NB4 (cell line): Measurements from ENCODE around the gene CLNK.

Experiments used
- DNase-seq: peaks from one replicate; pipeline ENCODE4 v3.0.0; 2010; ENCODE audit warnings: low read depth
- H3K4me3 ChIP-seq: one replicate; pipeline ENCODE4 v1.5.1; 2011; ENCODE audit warnings: mild to moderate bottlenecking, low read depth, low read length, moderate library complexity
- CTCF ChIP-seq: IDR thresholded peaks from one replicate; pipeline ENCODE4 v1.5.1; 2012; ENCODE audit warnings: low read depth, low read length
- MAX ChIP-seq: IDR thresholded peaks from 2 replicates; pipeline ENCODE4 v1.6.1; 2011; ENCODE audit warnings: low read depth, low read length
- MYC ChIP-seq: IDR thresholded peaks from 2 replicates; pipeline ENCODE4 v1.6.1; 2011; ENCODE audit warnings: low read depth, low read length
- POLR2A ChIP-seq: IDR thresholded peaks from 2 replicates; pipeline ENCODE4 v1.6.1; 2011; ENCODE audit warnings: mild to moderate bottlenecking; ENCODE audit not compliant: insufficient read length; ENCODE audit errors: extremely low read depth

Gene CLNK

GRCh38 chr4:10470505-10470904, 214.1 kb downstream of the CLNK start:
- DNase-seq = no peak
- H3K4me3 ChIP-seq = no peak overlapping the region
- TF ChIP-seq MAX (no peak), POLR2A (no peak), CTCF (no peak), MYC (no peak)

GRCh38 chr4:10466161-10466560, 218.4 kb downstream of the CLNK start:
- TF ChIP-seq MYC (no peak), CTCF (no peak), POLR2A (no peak), MAX (no peak)
- no peak overlapping the region for H3K4me3 ChIP-seq
- DNase-seq = no peak

- no peak for DNase-seq
- no peak overlapping the region for H3K4me3 ChIP-seq
- no peak for TF ChIP-seq CTCF
- TF ChIP-seq MYC = no peak
These were observed 221.7 kb downstream of the CLNK start for GRCh38 chr4:10462876-10463275.

- DNase-seq = no peak
- TF ChIP-seq POLR2A (no peak), MYC (no peak), MAX (no peak), CTCF (no peak)
- H3K4me3 ChIP-seq = no peak overlapping the region
These were observed 222.6 kb downstream of the CLNK start for GRCh38 chr4:10461850-10462400.

- peak; percentile 16 for DNase-seq
- H3K4me3 ChIP-seq = no peak overlapping the region
- TF ChIP-seq MYC (no peak), CTCF (peak; percentile 6), POLR2A (no peak), MAX (no peak)
These were observed 223.3 kb downstream of the CLNK start for GRCh38 chr4:10461091-10461849.
